T-helper 1 cell treated with Interleukin-12 subunit alpha and Interleukin-12 subunit beta and Interleukin-4 antibody, amounts not matched to agents 30 ng/mL and 1 ng/mL, for 36 hours (primary cell): ENCODE results near the gene PRB4. TPM values are rescaled to one million over a fixed set of nuclear protein-coding genes. Genes with fewer than 3 reads are reported as not detected.
"Not testable (repeated sequence)": the region's sequence is repeated elsewhere in the genome, so short reads cannot be mapped to it uniquely, and the experiment has no call there.

ENCODE experiments used
- intact Hi-C: fragments of 100-400 bp; cut with micrococcal nuclease; formaldehyde crosslinking; loops from one replicate; pipeline ENCODE4 v1.15.1; 2024
- total RNA-seq: library from RNA; stranded (reverse); gene quantifications from 2 replicates; pipeline ENCODE4 v1.2.3, GENCODE V29; 2022

Gene PRB4
- not detected in 2 replicates for total RNA-seq

DNA sequence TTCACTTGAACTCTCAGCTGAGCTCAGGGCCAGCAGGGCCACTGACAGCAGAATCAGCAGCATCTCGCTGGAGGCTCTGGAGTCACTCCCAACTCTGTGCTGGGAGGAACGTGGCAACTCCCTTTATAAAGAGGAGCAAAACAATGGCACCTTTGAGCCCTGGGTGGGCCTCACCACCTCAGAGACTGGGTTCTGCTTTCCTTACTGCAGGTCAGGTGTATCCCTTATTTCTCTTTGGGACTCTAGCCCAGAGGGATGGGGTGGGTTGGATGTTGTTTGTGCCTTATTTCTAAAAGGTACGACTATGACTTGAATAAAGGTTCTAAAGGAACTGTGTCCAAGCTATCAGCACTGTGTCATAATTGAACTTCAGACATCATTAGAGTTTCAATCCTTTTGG, at the start of gene PRB4:
Gene PRB4 (minus strand): TSS at position 101 of the 400 bp plus-strand sequence. CDS start 38 bp downstream, at position 63.
- intact Hi-C loops, result no loop called here

DNA sequence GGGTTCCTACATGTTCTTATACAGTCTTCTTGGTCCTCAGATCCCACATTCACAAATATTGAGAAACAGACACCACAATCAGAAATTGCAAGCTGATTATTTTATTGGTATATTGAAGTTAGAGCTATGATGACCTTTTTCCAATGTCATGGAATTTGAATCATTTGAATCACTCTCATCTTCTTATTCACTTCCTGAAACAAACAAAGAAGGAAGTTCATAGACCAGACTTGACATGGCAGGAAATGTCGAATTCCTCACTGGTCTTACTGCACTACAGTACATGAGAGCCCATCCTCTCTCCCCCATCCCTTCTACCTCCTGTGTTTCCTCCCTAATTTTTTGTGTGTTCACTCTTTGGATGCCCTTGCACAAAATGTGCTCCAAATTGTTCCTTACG, 41.5 kb upstream of the PRB4 start:
- intact Hi-C loops, result not testable (repeated sequence)

- intact Hi-C loops, result no loop called here
Observed at GRCh38 chr12:11348439-11348838, 38.2 kb upstream of the PRB4 start.

- intact Hi-C loops, result no loop called here
Observed at GRCh38 chr12:11347810-11348209, 37.6 kb upstream of the PRB4 start.

- intact Hi-C loops, result no loop called here
Observed at GRCh38 chr12:11344500-11344899, 34.3 kb upstream of the PRB4 start.

DNA sequence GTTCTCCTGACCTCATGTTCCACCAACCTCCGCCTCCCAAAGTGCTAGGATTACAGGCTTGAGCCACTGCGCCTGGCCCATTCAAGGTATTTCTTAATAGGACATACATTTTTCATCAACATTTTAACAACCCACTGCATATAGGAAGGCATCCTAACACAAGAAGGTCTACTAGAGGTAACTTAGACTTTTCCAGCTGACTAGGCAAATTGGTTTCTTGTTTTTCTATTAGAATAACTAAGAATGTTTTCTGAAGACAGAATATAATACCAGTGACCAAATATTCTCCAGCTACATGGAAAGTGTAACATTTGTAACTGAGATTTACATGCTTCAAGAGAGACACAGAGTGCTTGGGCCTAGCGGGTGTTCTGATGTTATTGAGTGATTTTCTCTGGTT, 14.2 kb upstream of the PRB4 start:
- intact Hi-C loops, result no loop called here

GRCh38 chr12:11321980-11322379, 11.7 kb upstream of the PRB4 start:
- intact Hi-C loops, result no loop called here

DNA sequence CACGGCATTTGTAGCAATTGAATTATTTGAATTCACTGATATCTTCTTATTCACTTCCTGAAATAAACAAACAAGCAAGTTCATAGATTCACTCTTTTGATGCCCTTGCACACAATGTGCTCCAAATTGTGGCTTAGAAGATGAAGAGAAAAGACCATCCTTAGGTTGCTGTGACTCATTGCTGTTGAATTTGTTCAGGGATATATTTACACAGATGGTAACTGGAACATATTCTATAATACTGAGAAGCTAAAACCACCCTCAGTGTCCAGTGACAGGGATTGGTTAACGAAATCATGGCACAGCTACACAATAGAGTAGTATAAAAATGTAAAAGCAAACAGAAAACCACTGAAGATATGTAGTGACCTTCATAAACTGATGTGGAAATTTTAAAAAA, 3.1 kb downstream of the PRB4 start:
- intact Hi-C loops, result no loop called here

DNA sequence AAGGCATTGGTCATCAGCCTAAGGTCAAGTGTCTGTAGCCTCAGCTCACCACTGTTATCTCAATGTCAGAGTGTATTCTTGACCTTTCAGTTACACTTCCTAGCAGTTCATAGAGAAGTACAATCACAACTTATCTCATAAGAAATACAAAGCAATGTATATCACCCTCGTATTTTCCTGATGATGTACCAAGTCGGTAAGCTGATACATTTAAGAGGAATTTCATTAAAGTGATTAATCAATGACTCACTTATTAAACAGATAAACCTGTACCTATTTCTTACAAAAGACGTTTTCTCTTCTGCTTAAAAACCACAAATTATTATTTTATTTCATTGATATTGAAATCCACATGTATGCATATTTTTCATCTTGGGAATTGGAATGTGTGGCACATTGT, 36.8 kb downstream of the PRB4 start:
- intact Hi-C loops, result no loop called here

DNA sequence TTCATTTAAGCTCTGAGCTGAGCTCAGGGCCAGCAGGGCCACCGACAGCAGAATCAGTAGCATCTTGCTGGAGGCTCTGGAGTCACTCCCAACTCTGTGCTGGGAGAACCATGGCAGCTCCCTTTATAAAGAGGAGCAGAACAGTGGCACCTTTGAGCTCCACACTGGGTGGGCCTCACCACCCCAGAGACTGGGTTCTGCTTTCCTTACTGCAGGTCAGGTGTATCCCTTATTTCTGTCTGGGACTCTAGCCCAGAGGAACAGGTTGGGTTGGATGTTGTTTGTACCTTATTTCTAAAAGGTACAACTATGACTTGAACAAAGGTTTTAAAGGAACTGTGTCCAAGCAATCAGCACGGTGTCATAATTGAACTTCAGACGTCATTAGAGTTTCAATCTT, 40.6 kb downstream of the PRB4 start, which contains the start of gene PRB3:
Gene PRB3 (minus strand): TSS at position 101 of the 400 bp plus-strand sequence. CDS start 38 bp downstream, at position 63.
- intact Hi-C loops, result no loop called here

- intact Hi-C loops, result no loop called here
Observed at GRCh38 chr12:11264501-11264900, 45.7 kb downstream of the PRB4 start.

Other genes starting within 250 kb of the PRB4 start
- 1.6 and 3.3 TPM in 2 replicates for gene TAS2R46, start 248.1 kb downstream of the PRB4 start, total RNA-seq
- 1.0 and 1.2 TPM in 2 replicates for gene TAS2R43, start 218.1 kb downstream of the PRB4 start, total RNA-seq
- 4.2 and 5.4 TPM in 2 replicates for gene TAS2R30, start 175.8 kb downstream of the PRB4 start, total RNA-seq
- gene SMIM10L1, start 139.2 kb downstream of the PRB4 start, total RNA-seq, result 7.6 and 8.4 TPM in 2 replicates
- not detected in 2 replicates for gene TAS2R42, start 123.5 kb downstream of the PRB4 start, total RNA-seq
- not detected in 2 replicates for gene PRB3, start 40.7 kb downstream of the PRB4 start, total RNA-seq
- gene PRB2, start 85.1 kb upstream of the PRB4 start, total RNA-seq, result not detected in 2 replicates